ENCODE measurements around the gene LDLR. TPM values are rescaled to one million over a fixed set of nuclear protein-coding genes. Genes with fewer than 3 reads are reported as not detected.
"Not testable (repeated sequence)": the region's sequence is repeated elsewhere in the genome, so short reads cannot be mapped to it uniquely, and the experiment has no call there.

LDLR gene
- total RNA-seq, 3 donors from 2014 or later (not counting 1 experiment from before 2014, with no cell fraction given), result 84.7 to 172 (median 112) TPM

DNA sequence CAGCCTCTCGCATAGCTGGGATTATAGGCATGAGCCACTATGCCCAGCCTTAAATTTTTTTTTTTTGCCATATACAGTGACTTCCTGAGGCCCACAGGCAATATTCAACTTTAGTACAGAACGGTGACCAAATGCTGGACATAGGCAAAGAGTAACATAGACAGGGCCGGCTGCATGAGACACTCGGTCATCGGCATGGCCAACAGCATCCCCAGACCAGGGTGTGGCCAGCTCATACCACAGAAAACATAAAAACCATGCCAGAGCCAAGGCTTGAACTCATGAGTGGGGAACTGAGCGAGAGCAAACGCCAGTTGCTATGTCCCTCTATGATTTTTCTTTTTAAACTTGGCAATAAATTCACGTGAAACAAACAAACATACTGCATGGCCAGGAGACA is 91.1 kb downstream of the LDLR start:
- Mint-ChIP-seq H3K9me3 (no peaks in the 10 kb centered on the region), H3K27me3 (ENCODE audit: low read depth in 2 of 2) (no peaks in the 10 kb centered on the region), H3K36me3 (no peaks in the 10 kb centered on the region), H3K4me3 (no peak overlapping the region), H3K4me1 (no peaks in the 10 kb centered on the region), H3K27ac (no peak overlapping the region)
- DNase-seq (no peak), ATAC-seq (no peak)
- TF ChIP-seq, protein P1, sequence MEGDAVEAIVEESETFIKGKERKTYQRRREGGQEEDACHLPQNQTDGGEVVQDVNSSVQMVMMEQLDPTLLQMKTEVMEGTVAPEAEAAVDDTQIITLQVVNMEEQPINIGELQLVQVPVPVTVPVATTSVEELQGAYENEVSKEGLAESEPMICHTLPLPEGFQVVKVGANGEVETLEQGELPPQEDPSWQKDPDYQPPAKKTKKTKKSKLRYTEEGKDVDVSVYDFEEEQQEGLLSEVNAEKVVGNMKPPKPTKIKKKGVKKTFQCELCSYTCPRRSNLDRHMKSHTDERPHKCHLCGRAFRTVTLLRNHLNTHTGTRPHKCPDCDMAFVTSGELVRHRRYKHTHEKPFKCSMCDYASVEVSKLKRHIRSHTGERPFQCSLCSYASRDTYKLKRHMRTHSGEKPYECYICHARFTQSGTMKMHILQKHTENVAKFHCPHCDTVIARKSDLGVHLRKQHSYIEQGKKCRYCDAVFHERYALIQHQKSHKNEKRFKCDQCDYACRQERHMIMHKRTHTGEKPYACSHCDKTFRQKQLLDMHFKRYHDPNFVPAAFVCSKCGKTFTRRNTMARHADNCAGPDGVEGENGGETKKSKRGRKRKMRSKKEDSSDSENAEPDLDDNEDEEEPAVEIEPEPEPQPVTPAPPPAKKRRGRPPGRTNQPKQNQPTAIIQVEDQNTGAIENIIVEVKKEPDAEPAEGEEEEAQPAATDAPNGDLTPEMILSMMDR (IDR thresholded peaks at IDR 0.05), result no peak
- Histone ChIP-seq H3K4me3 (ENCODE audit: low read length) (no peak overlapping the region), H3K4me1 (ENCODE audit: control insufficient read depth, insufficient read depth, low read length) (no peaks in the 10 kb centered on the region), H3K27ac (ENCODE audit: low read length) (no peak overlapping the region), H3K9me3 (ENCODE audit: control insufficient read depth, insufficient read depth, low read length) (no peaks in the 10 kb centered on the region), H3K36me3 (ENCODE audit: control insufficient read depth, insufficient read depth, low read length) (no peaks in the 10 kb centered on the region), H3K27me3 (ENCODE audit: control insufficient read depth, insufficient read depth, low read length) (no peaks in the 10 kb centered on the region)
- intact Hi-C loops (cut with micrococcal nuclease), result no loop called here
- WGBS (ENCODE audit: insufficient coverage), result 88% methylated on average over 8 of the region's 8 CpGs

DNA sequence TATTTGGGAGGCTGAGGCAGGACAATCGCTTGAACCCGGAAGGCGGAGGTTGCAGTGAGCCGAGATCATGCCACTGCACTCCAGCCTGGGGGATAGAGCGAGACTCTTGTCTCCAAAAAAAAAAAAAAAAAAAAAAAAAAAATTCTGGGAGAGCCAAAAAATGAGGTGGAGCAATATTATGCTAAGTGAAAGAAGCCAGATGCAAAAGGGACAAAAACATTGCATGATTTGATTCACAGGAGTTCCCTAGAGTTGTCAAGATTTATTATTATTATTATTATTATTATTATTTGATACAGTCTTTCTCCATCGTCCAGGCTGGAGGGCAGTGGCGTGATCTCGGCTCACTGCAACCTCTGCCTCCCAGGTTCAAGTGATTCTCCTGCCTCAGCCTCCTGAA is 91.7 kb downstream of the LDLR start:
- H3K27ac ChIP-seq (ENCODE audit: low read length); H3K9me3 ChIP-seq (ENCODE audit: control insufficient read depth, insufficient read depth, low read length); H3K36me3 Mint-ChIP-seq; intact Hi-C loops (cut with micrococcal nuclease); ATAC-seq; H3K27me3 Mint-ChIP-seq (ENCODE audit: low read depth in 2 of 2); H3K9me3 Mint-ChIP-seq; H3K4me3 ChIP-seq (ENCODE audit: low read length); H3K4me1 Mint-ChIP-seq; DNase-seq; H3K27ac Mint-ChIP-seq; H3K27me3 ChIP-seq (ENCODE audit: control insufficient read depth, insufficient read depth, low read length); H3K4me1 ChIP-seq (ENCODE audit: control insufficient read depth, insufficient read depth, low read length); H3K36me3 ChIP-seq (ENCODE audit: control insufficient read depth, insufficient read depth, low read length); H3K4me3 Mint-ChIP-seq: not testable (repeated sequence)
- WGBS (ENCODE audit: insufficient coverage), result 96% methylated on average over 8 of the region's 8 CpGs

DNA sequence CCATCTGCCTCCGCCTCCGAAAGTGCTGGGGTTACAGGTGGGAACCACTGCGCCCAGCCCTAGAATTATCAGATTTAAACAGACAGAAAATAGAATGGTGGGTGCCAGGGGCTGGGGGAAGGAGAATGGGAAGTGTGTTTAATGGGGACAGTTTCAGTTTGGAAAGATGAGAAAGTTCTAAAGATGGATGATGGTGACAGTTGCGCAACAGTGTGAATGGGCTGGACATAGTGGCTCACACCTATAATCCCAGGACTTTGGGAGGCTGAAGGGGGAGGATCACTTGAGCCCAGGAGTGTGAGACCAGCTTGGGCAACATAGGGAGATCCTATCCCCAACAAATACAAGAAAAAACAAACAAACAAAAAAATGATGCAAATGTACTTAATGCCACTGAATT is 92.2 kb downstream of the LDLR start:
- DNase-seq, result no peak
- Histone ChIP-seq H3K27ac (ENCODE audit: low read length) (no peak overlapping the region), H3K9me3 (ENCODE audit: control insufficient read depth, insufficient read depth, low read length) (no peaks in the 10 kb centered on the region), H3K4me3 (ENCODE audit: low read length) (no peak overlapping the region), H3K36me3 (ENCODE audit: control insufficient read depth, insufficient read depth, low read length) (no peaks in the 10 kb centered on the region), H3K4me1 (ENCODE audit: control insufficient read depth, insufficient read depth, low read length) (no peaks in the 10 kb centered on the region), H3K27me3 (ENCODE audit: control insufficient read depth, insufficient read depth, low read length) (no peaks in the 10 kb centered on the region)
- no peak for ATAC-seq
- WGBS (ENCODE audit: insufficient coverage), result 97% methylated on average over 4 of the region's 4 CpGs
- TF ChIP-seq, protein P1 (IDR thresholded peaks at IDR 0.05), result no peak
- Mint-ChIP-seq H3K27me3 (ENCODE audit: low read depth in 2 of 2) (no peaks in the 10 kb centered on the region), H3K4me3 (no peak overlapping the region), H3K27ac (no peak overlapping the region), H3K4me1 (no peaks in the 10 kb centered on the region), H3K36me3 (no peaks in the 10 kb centered on the region), H3K9me3 (no peaks in the 10 kb centered on the region)
- intact Hi-C loops (cut with micrococcal nuclease), result no loop called here

Other genes with a start within 250 kb of the LDLR start
- gene C19orf38, start 241.0 kb upstream of the LDLR start, total RNA-seq, result 1 to 10 TPM; 2.9 to 9.9 (median 6.2) TPM
- 10 to 100 TPM; 13.4 to 21.3 (median 19.8) TPM for gene CARM1, start 217.9 kb upstream of the LDLR start, total RNA-seq
- 10 to 100 TPM; 26.4 to 27.8 (median 27.2) TPM for gene YIPF2, start 160.8 kb upstream of the LDLR start, total RNA-seq
- gene TIMM29, start 160.7 kb upstream of the LDLR start, total RNA-seq, result 10 to 100 TPM; 20.7 to 30.9 (median 24.1) TPM
- gene SMARCA4, start 128.4 kb upstream of the LDLR start, total RNA-seq, result 10 to 100 TPM; 85.4 to 96.1 (median 93.6) TPM
- gene SPC24, start 66.3 kb downstream of the LDLR start, total RNA-seq, result 1 to 10 TPM; 1.7 to 6.1 (median 4.1) TPM
- 1 to 10 TPM in 1 of 3 donors, under 1 TPM in 2; 0.82 to 1.3 (median 0.85) TPM for gene KANK2, start 108.1 kb downstream of the LDLR start, total RNA-seq
- gene ANGPTL8, start 150.2 kb downstream of the LDLR start, total RNA-seq, result not detected
- gene DOCK6, start 173.1 kb downstream of the LDLR start, total RNA-seq, result 1 to 10 TPM in 1 of 3 donors, under 1 TPM in 2; 0.82 to 2.3 (median 0.86) TPM
- gene TSPAN16, start 206.7 kb downstream of the LDLR start, total RNA-seq, result not detected